HepG2 (cell line): Measurements from ENCODE around the gene ZNF19. TPM values are rescaled to one million over a fixed set of nuclear protein-coding genes. Genes with fewer than 3 reads are reported as not detected.

Experiments
- ATAC-seq: fragments of 200-7000 bp; cut with Tn5 transposase; 3 replicates; pipeline ENCODE4 v1.9.1; 2020; ENCODE audit warnings: mild to moderate bottlenecking, moderate library complexity
- BruUV-seq: library from RNA; stranded (reverse); fragments of 400-500 nt; replicated peaks from 2 replicates; lab custom pipeline; 2021; lab: Mats Ljungman, UMichigan
- CTCF ChIA-PET: fragments of 300-600 bp; formaldehyde crosslinking; extraction: SDS; loops from one replicate; lab custom pipeline; 2021; ENCODE audit warnings: low total read pairs, inconsistent platforms, low intra/inter-chr PET ratio; lab: Yijun Ruan, JAX
- POLR2A ChIA-PET: fragments of 350-600 bp; sonication (Branson Sonifier 250); formaldehyde crosslinking; loops from one replicate; lab custom pipeline; 2020; ENCODE audit warnings: antibody characterized with exemption, inconsistent platforms; lab: Yijun Ruan, JAX
- DNase-seq: peaks from one replicate; pipeline ENCODE4 v3.0.0-alpha.2; 2015; ENCODE audit warnings: low spot score
- FAIRE-seq: peaks from 3 replicates; lab custom pipeline; 2011; peaks lifted over from hg19 to GRCh38; lab: Jason Lieb, UNC
- H2AFZ ChIP-seq: one replicate; pipeline ENCODE4 v1.6.1; 2011; ENCODE audit warnings: low read length, inconsistent platforms
- H3K27ac ChIP-seq: fragments of 300-600 bp; 3 replicates; pipeline ENCODE4 v1.8.0; 2011; ENCODE audit warnings: mixed run types, mild to moderate bottlenecking, mixed read lengths, low read length, inconsistent platforms; ENCODE audit not compliant: insufficient read depth; ENCODE audit errors: extremely low read length
- H3K27me3 ChIP-seq, 2 experiments: fragments of 200-600 bp in 1 of 2; 2 replicates in 1 of 2; 3 replicates in 1 of 2; pipeline versions ENCODE4 v1.6.0 to v1.8.0; 2011; ENCODE audit warnings: low read length in 2 of 2, mild to moderate bottlenecking in 2 of 2, moderate library complexity in 2 of 2, inconsistent platforms in 1 of 2; ENCODE audit not compliant: insufficient read depth in 2 of 2, control insufficient read depth in 1 of 2
- H3K36me3 ChIP-seq, 2 experiments: fragments of 200-600 bp in 1 of 2; replicated peaks in 1 of 2; 2 replicates in 1 of 2; 3 replicates in 1 of 2; pipeline versions ENCODE4 v1.5.1 to v1.8.0; 2011; ENCODE audit warnings: low read length in 2 of 2, inconsistent platforms in 1 of 2; ENCODE audit not compliant: insufficient read depth in 2 of 2, control insufficient read depth in 1 of 2
- H3K4me1 ChIP-seq: 2 replicates; pipeline ENCODE4 v1.5.1; 2012; ENCODE audit warnings: low read length, inconsistent platforms; ENCODE audit not compliant: insufficient read depth
- H3K4me2 ChIP-seq: 2 replicates; pipeline ENCODE4 v1.6.0; 2011; ENCODE audit warnings: low read depth, low read length, inconsistent platforms
- H3K4me3 ChIP-seq, 3 experiments: fragments of 200-600 bp in 1 of 3; sonication (generic), shearing (Covaris generic) in 1 of 3; replicated peaks in 1 of 3; 2 replicates each; pipeline ENCODE4 v1.5.1; 2011 to 2016; ENCODE audit warnings: low read length in 3 of 3, inconsistent platforms in 2 of 3, low read depth in 2 of 3, mild to moderate bottlenecking in 2 of 3, control low read depth in 1 of 3, mixed read lengths in 1 of 3; ENCODE audit not compliant: insufficient read depth in 1 of 3
- H3K79me2 ChIP-seq: one replicate; pipeline ENCODE4 v1.6.1; 2011; ENCODE audit warnings: low read length, inconsistent platforms; ENCODE audit not compliant: insufficient read depth
- H3K9ac ChIP-seq: 2 replicates; pipeline ENCODE4 v1.6.0; 2011; ENCODE audit warnings: mild to moderate bottlenecking, low read depth, low read length, inconsistent platforms; ENCODE audit not compliant: insufficient read depth
- H3K9me3 ChIP-seq: 2 replicates; pipeline ENCODE4 v1.5.1; 2012; ENCODE audit warnings: mild to moderate bottlenecking, low read length
- H4K20me1 ChIP-seq: 2 replicates; pipeline ENCODE4 v1.6.0; 2011; ENCODE audit warnings: inconsistent platforms, mild to moderate bottlenecking, low read length, moderate library complexity; ENCODE audit not compliant: insufficient read depth
- ADNP ChIP-seq: sonication (generic); formaldehyde crosslinking; IDR thresholded peaks from 2 replicates; pipeline ENCODE4 v1.4.0; 2020; ENCODE audit warnings: missing genetic modification reagents
- CREB1 ChIP-seq, 2 experiments: fragments of 450-650 bp in 1 of 2; IDR thresholded peaks; 2 replicates each; pipeline ENCODE4 v1.6.1; 2016 to 2017; ENCODE audit warnings: control low read depth in 1 of 2, mild to moderate bottlenecking in 1 of 2, missing compliant biosample characterization in 1 of 2, missing genetic modification characterization in 1 of 2
- DPF2 ChIP-seq: sonication (generic); formaldehyde crosslinking; IDR thresholded peaks from 2 replicates; pipeline ENCODE4 v1.4.0; 2020; ENCODE audit warnings: mild to moderate bottlenecking, low read depth, missing genetic modification reagents, borderline replicate concordance
- EED ChIP-seq: sonication (generic); formaldehyde crosslinking; IDR thresholded peaks from 2 replicates; pipeline ENCODE4 v1.5.0; 2020; ENCODE audit warnings: mild to moderate bottlenecking, missing genetic modification reagents
- FLYWCH1 ChIP-seq: sonication (generic); formaldehyde crosslinking; IDR thresholded peaks from 2 replicates; pipeline ENCODE4 v1.8.1; 2023; ENCODE audit warnings: mild to moderate bottlenecking, missing genetic modification reagents
- GATAD1 ChIP-seq: IDR thresholded peaks from 2 replicates; pipeline ENCODE4 v1.6.1; 2016; ENCODE audit warnings: missing genetic modification reagents, missing compliant biosample characterization
- HNRNPLL ChIP-seq: fragments of 200-400 bp; formaldehyde crosslinking; IDR thresholded peaks from 2 replicates; pipeline ENCODE4 v1.6.1; 2017; ENCODE audit warnings: mild to moderate bottlenecking, low read depth, low read length; ENCODE audit not compliant: poor library complexity, severe bottlenecking
- LCORL ChIP-seq, 2 experiments: fragments of 450-650 bp in 1 of 2; sonication (generic) in 1 of 2; formaldehyde crosslinking in 1 of 2; IDR thresholded peaks; 2 replicates each; pipeline versions ENCODE4 v1.5.0 to v1.6.1; 2017 to 2020; ENCODE audit warnings: antibody characterized with exemption in 1 of 2, missing genetic modification reagents in 1 of 2
- MAFF ChIP-seq: IDR thresholded peaks from 2 replicates; pipeline ENCODE4 v1.6.1; 2011; ENCODE audit warnings: low read depth, low read length, improper control_type of control experiment
- PITX1 ChIP-seq: sonication (generic); formaldehyde crosslinking; IDR thresholded peaks from 2 replicates; pipeline ENCODE4 v1.5.1; 2020; ENCODE audit warnings: mild to moderate bottlenecking, missing genetic modification reagents
- REXO4 ChIP-seq: sonication (generic); formaldehyde crosslinking; IDR thresholded peaks from 2 replicates; pipeline ENCODE4 v1.8.0; 2022; ENCODE audit warnings: missing genetic modification reagents, mild to moderate bottlenecking, borderline replicate concordance
- RXRB ChIP-seq: IDR thresholded peaks from 2 replicates; pipeline ENCODE4 v1.6.1; 2016; ENCODE audit warnings: borderline replicate concordance, missing genetic modification reagents, missing compliant biosample characterization
- TCF7L2 ChIP-seq: IDR thresholded peaks from 2 replicates; pipeline ENCODE4 v1.6.1; 2011; ENCODE audit warnings: mild to moderate bottlenecking, low read depth, low read length, moderate library complexity
- XRCC5 ChIP-seq: fragments of 200-400 bp; formaldehyde crosslinking; optimal IDR thresholded peaks from 2 replicates; pipeline ENCODE3; 2017; ENCODE audit warnings: mild to moderate bottlenecking, low read length
- YY1 ChIP-seq: IDR thresholded peaks from 2 replicates; pipeline ENCODE4 v1.6.1; 2011; ENCODE audit warnings: low read length, low read depth, moderate library complexity, mild to moderate bottlenecking; ENCODE audit not compliant: insufficient read depth, insufficient replicate concordance
- ZNF660 ChIP-seq: sonication (generic); formaldehyde crosslinking; IDR thresholded peaks from 2 replicates; pipeline ENCODE4 v1.5.1; 2020; ENCODE audit warnings: mild to moderate bottlenecking, low read depth, missing genetic modification reagents, borderline replicate concordance
- ZNF850 ChIP-seq: sonication (generic); formaldehyde crosslinking; conservative IDR thresholded peaks from 2 replicates; pipeline ENCODE4 v1.9.0; 2021; ENCODE audit warnings: mild to moderate bottlenecking, missing genetic modification reagents
- WGBS: methylation state at CpG from one replicate; pipeline ENCODE4 v1.1.6; 2017; ENCODE audit warnings: low lambda C conversion rate; 5-methylcytosine and 5-hydroxymethylcytosine counted together
- in situ Hi-C: cut with HindIII; loops from 2 replicates; pipeline ENCODE4 v1.10.0; 2017; ENCODE audit warnings: low pct_unique_long_range_greater_than_20kb; ENCODE audit not compliant: extremely low pct_ligation_motif_present
- intact Hi-C: fragments of 100-400 bp; cut with micrococcal nuclease; formaldehyde crosslinking; loops from one replicate; pipeline ENCODE4 v1.10.0; 2022; ENCODE audit not compliant: unreplicated experiment
- polyA plus RNA-seq, 8 experiments: library from polyadenylated mRNA; depleted of rRNA in 3 of 8; stranded (reverse) in 7 of 8; unstranded in 1 of 8; fragments of >200 nt; fragmentation: Illumina TruSeq in 4 of 8; extraction: Trizol in 4 of 8; gene quantifications; 2 replicates each; pipeline versions ENCODE4 v1.2.1 to v1.2.3, GENCODE V29; 2011 to 2016; ENCODE audit warnings: low read depth in 4 of 8, missing spikeins in 1 of 8, mixed read lengths in 1 of 8; ENCODE audit not compliant: insufficient read depth in 1 of 8
- total RNA-seq, 5 experiments: library from RNA; depleted of rRNA; stranded (reverse); fragments of >200 nt; fragmentation: Illumina TruSeq; extraction: Trizol; gene quantifications; 2 replicates each; pipeline ENCODE4 v1.2.3, GENCODE V29; 2016; ENCODE audit warnings: low read depth in 1 of 5

ZNF19 gene
- total and polyA plus RNA-seq, 2 of the 13 experiments (the other 11 are each of a cell fraction or from before 2014, with no cell fraction given), result 3.2 to 5.8 TPM

DNA sequence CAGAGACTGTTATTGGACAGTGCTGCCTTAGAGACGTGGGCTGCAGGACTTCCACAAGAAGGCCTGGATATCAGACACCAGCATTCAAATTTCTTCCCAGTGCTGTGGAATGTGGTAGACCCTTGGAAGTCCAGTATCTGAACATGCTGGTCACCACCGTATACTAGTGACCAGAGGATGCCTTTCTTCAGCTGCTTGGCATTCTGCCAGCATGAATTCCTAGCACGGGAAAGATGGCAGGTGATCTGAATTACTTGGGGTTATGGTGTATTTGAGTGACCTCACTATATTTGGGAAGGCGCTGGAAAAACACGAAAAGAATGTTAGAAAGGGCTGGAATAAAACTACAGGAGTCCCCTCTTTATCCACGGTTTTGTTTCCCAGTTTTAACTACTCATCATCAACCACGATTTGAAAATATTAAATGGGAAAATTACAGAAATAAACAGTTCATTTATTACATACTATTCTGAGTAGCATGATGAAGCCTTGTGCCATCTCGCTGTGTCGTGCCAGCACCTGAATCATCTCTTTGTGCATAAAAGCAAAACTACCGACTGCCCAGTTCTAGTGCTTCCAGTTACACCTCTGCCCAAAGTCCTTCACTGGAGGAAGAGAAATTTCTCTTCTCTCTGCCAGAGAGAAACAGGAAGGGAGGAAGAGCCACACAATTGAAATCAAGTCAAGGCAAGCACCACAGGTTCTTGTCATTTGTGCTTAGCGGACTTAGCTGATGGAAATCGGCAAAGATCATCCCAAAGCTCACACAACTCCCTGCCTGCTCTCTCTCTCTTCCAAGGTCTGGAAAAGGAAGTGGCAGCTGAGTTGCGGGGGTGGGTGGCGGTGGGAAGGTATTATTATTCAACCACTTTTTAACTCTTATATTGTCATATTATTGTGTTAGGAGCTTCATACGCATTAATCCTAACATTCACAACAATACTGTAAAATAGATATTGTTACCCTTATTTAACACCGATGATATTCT lies 35.7 kb upstream of the ZNF19 start:
- in situ Hi-C loops (no loop called here), intact Hi-C loops (no loop called here)
- WGBS, result 24% methylated on average over 16 of the region's 16 CpGs
- H3K9ac ChIP-seq, result no peak overlapping the region
- H3K79me2 ChIP-seq, result no peaks in the 10 kb centered on the region
- no peaks in the 10 kb centered on the region for H4K20me1 ChIP-seq
- no peak overlapping the region for H3K4me3 ChIP-seq
- no peaks in the 10 kb centered on the region for H3K36me3 ChIP-seq
- H2AFZ ChIP-seq, result no peak overlapping the region
- BruUV-seq, result no TSS peak
- no peak overlapping the region for H3K27ac ChIP-seq
- ATAC-seq, result no peak
- POLR2A ChIA-PET, result no interaction called here
- H3K9me3 ChIP-seq, result no peaks in the 10 kb centered on the region
- H3K27me3 ChIP-seq, result peaks cover 4 to 72% of the 10 kb centered on the region in 2 experiments
- no peak for FAIRE-seq
- TF ChIP-seq LCORL (IDR thresholded peaks at IDR 0.05) (peak; percentile 92), LCORL (CRISPR knock-in tag; IDR thresholded peaks at IDR 0.05) (no peak), REXO4 (no peak)
- H3K4me1 ChIP-seq, result peaks cover 1% of the 10 kb centered on the region; the same call in 1 of the 2 replicates
- no peak for DNase-seq
- H3K4me2 ChIP-seq, result no peak overlapping the region
- CTCF ChIA-PET, result no interaction called here

DNA sequence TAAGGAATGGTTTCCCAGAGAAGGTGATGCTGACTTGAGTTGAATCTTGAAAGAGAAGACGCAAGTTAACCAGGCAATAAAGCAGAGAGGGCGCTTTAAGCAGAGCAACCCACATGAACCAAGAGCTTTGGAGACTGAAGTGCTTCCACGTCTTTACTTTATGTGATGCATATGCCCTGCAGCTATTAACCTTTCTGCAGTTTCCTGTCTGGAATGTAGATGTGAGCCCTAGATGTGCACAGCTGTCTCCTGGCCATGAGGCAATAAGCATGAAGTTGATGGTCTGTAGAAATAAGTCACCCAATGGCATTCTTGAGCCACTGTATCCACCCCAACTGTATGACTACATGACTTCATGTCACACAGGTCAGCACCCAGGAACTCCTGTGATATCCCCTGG lies 31.4 kb upstream of the ZNF19 start:
- Histone ChIP-seq H4K20me1 (no peaks in the 10 kb centered on the region), H3K36me3 (no peaks in the 10 kb centered on the region), H3K9ac (no peak overlapping the region), H3K9me3 (no peaks in the 10 kb centered on the region), H3K4me1 (peaks cover 7% of the 10 kb centered on the region; the same call in 1 of the 2 replicates), H3K4me3 (no peak overlapping the region), H3K27ac (no peak overlapping the region), H3K79me2 (no peaks in the 10 kb centered on the region), H2AFZ (no peak overlapping the region), H3K4me2 (no peak overlapping the region), H3K27me3 (peaks cover 1 to 47% of the 10 kb centered on the region in 2 experiments; a peak in 4 of 5 replicates)
- no peak for DNase-seq
- TF ChIP-seq DPF2 (CRISPR knock-in tag), result no peak
- no peak for TF ChIP-seq ADNP (CRISPR knock-in tag)
- no peak for TF ChIP-seq ZNF850 (CRISPR knock-in tag)
- no peak for TF ChIP-seq HNRNPLL
- no peak for TF ChIP-seq ZNF660 (CRISPR knock-in tag)
- no peak for TF ChIP-seq EED
- no peak for TF ChIP-seq FLYWCH1
- TF ChIP-seq CREB1 (IDR thresholded peaks at IDR 0.05), result no peak
- TF ChIP-seq CREB1 (CRISPR knock-in tag; IDR thresholded peaks at IDR 0.05), result no peak
- TF ChIP-seq TCF7L2, result no peak
- no peak for TF ChIP-seq XRCC5
- no peak for TF ChIP-seq MAFF
- no peak for TF ChIP-seq GATAD1 (CRISPR knock-in tag)
- TF ChIP-seq RXRB (CRISPR knock-in tag), result no peak
- no peak for TF ChIP-seq PITX1 (CRISPR knock-in tag)
- no peak for TF ChIP-seq YY1
- intact Hi-C loops, result no loop called here
- POLR2A ChIA-PET, result no interaction called here
- CTCF ChIA-PET, result no interaction called here
- 37% methylated on average over 3 of the region's 3 CpGs for WGBS
- BruUV-seq, result no TSS peak
- no peak for ATAC-seq
- in situ Hi-C loops, result no loop called here
- FAIRE-seq, result no peak
